NOMO-1 treated with DMSO at 0.1 percent for 48 hours (cell line): Measurements from ENCODE around the gene BDH2.

ENCODE experiments used
- DNase-seq: peaks from one replicate; lab custom pipeline; 2025; ENCODE audit not compliant: unreplicated experiment; lab: John Stamatoyannopoulos, UW

The BDH2 gene

DNA sequence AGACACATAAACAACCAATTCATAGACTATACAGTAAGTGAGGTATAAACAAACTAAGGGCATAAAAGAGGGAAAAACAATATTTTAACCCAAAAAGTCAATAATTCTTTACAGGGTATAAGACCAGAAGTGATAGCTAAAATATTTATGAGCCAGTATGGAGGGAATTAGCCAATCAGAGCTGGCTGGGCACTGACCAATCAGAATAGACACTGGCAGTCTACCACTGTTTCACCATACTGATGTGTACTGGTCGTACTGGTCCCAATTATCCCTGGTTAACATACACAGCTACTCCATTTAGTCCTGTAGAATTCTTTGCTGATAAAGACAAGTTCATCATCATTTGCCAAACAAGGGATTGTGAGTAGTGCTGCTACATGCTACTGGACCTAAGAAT, 70.3 kb downstream of the BDH2 start:
- no peak for DNase-seq
